GM19372 (cell line): ENCODE data around the gene SLC9A9.
"Not testable (repeated sequence)": the region's sequence is repeated elsewhere in the genome, so short reads cannot be mapped to it uniquely, and the experiment has no call there.

Source experiments
- ATAC-seq: cut with Tn5 transposase; IDR thresholded peaks from one replicate; pipeline ENCODE4 v1.9.1; 2021; ENCODE audit warnings: mild to moderate bottlenecking, low read depth, moderate library complexity; ENCODE audit not compliant: unreplicated experiment

SLC9A9 gene

DNA sequence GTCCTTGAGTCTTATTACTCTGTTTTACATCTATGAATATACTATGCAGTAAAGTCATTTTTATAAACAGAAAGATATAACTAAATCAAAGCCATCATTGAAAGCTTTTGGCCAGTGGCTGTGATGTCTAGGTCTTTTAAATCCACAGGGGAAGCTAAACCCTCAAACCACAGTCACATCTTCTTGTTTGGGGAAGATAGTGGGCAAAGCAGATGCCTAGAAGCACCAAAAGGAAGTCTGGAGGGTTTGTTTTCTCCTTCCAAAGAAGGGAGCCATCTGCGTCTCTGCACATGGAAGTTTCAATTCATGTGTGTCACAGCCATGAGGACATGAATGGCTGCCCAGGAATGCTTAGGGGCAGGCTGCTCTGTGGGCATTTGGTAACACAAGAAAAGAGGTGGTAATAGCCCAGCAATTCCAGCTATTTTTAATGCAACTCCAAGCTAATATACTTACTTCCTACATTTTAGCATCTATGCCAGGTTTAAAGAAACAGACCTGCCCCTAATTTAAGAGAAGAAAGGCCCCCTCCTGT is 322.2 kb downstream of the SLC9A9 start:
- no peak for ATAC-seq

DNA sequence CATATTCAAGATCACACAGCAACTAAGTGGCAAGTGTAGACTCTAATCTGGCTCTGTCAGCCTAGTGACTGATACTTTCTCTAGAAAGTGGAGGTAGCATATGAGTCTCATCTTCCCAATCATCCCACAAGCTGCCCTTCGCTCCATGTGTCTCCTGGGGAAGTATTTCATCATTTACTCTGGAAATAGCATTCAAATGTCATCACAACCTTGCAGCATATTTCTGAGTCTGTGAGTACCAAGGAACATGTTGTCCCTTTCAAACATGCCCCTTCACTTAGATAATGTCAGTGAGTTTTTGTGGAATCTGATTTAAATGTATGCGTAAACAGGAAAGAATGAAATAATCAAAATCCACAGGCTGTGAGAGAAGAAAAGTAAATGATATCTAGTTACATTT is 322.9 kb downstream of the SLC9A9 start:
- ATAC-seq: no peak

DNA sequence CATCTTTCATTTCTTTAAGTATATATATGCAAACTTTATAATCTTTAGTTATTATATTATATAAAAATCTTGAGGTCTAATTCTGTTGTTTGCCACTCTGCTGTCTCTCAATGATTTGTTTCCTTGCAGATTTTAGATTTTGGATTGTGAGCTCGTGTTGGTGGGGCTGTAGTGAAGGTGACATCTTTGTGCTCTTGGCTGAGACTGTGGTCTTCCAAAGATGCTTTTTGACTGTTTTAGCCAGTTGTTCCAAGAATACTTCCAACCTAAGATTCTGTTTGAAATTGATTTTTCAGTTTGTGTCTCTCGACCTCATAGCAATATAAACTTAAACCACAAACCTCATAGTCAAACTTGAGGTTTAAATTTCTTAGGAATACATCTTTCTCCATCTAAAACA is 326.5 kb downstream of the SLC9A9 start:
- no peak for ATAC-seq

DNA sequence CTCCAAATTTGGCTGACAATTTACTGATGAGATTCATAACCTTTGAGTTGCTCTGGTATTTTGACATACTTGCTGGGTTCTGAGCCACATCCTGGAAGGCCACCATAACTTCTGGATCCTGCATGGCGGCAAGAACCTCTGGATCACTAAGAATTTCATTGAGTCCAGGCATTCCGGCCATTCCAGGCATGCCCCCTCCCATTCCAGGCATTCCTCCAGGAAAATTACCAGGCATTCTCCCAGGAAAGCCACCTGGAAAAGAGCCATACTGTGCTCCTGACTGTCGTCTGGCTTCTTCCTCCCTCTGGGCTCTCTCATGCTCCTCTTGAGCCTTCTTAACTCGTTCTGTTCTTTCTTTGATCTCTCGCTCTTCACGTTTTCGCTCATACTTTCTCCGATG is 331.1 kb downstream of the SLC9A9 start:
- not testable (repeated sequence) for ATAC-seq

DNA sequence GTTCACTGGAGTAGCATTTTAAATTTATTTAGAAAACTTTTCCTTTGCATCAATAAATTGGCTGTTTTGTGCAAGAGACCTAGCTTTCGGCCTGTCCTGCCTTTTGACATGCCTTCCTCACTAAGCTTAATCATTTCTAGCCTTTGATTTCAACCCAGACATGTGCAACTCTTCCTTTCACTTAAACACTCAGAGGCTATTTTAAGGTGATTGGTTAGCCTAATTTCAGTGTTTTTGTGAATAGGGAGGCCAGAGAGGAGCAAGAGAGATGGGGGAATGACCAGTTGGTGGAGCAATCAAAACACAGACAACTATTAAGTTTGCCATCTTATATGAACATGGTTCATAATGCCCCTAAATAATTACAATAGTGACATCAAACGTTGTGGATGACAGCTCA is 333.4 kb downstream of the SLC9A9 start:
- no peak for ATAC-seq

DNA sequence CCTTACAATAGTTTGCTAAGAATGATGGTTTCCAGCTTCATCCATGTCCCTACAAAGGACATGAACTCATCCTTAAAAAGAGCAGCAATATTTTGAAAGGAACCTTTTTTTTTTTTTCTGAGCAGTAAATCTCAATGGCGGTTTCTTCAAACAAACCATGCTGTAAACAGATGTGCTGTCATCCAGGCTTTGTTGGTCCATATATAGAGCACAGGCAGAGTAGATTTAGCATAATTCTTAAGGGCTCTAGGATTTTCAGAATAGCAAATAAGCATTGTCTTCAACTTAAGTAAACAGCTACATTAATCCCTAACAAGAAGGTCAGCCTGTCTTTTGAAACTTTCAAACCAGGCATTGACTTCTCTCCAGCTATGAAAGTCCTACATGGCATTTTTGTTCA is 334.2 kb downstream of the SLC9A9 start:
- ATAC-seq: no peak

DNA sequence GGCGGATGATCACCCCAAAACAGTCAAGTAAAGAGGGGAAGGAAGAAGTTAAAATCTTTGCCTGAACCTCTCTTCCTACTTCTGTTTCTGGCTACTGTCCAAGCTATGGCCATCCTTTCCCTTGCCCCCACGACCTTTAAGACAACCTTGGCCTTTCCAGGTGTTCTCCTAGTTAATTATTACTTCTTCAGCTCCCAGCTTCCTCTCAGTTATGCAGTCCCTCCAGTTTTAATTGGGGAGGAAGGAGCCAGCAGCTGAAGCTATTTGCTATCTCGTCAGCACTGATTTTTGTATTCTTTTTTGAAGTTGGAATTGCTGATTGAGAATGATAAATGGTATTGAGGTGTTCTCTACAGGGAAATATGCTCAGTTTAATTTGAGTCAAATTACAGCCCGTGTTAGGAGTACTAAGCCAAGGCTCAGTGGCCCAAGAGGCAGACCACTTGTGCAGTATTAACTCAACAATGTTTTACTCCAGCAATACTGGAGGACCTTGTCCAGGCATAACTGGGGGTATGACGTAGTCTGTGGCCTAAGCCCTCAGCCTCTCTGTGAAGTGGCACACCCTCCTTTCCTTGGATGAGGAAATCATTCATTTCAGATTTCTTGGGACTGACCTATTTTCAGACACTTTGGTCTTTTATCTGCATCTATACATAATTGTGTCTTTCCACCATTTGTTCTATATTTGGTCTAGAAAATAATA is 336.9 kb downstream of the SLC9A9 start:
- no peak for ATAC-seq

DNA sequence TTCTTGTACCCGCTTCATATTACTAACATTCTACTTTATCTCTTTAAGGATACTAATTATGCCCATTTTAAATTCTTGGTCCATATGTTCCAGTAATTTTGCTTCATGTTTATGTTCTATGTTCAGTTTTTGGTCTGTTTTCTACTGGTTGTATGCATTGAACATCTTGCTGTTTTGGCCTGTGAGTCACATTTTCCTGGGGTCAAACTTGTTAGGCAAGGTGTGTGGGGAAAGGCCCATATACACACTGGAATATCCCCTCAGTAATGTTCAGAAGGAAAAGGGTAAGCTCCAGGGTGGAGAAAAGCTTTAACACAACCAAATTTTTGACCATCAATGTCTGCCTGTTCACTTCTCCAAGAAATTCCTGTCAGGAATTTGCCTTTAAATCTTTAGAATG is 337.7 kb downstream of the SLC9A9 start:
- ATAC-seq: no peak

DNA sequence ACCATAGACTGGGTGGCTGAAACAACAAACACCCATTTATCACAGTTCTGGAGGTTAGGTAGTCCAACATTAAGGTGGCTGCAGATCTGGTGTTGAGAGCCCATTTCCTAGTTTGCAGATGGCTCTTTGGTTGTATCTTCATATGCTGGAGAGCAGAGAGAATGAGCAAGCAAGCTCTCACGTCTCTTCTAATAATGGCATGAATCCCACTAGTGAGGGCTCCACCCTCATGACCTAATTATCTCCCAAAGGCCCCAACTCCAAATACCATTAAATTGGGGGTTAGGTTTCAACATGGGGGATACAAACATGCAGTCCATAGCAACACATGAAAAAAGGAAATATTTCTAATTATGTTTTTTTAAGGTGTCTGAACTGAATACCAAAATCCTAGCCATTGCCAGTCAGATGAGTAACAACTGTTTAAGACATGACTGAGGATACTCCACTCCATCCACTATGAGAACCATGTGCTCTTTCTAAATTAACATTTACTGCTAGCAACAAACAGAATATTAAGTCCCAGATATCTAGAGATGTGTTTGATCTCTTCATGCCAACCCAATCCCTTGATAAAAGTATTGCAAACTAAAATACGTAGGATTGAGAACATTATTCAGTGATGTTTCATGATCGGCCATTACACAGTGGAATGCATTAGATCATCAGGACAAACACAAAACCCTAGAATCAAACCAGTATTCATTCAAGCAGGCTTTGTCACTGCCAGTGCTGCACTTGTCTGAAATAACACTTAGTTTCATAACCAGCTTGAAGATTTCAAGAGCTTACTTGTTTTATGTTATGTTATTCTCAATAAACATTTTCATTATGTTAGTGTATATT is 340.3 kb downstream of the SLC9A9 start:
- no peak for ATAC-seq

DNA sequence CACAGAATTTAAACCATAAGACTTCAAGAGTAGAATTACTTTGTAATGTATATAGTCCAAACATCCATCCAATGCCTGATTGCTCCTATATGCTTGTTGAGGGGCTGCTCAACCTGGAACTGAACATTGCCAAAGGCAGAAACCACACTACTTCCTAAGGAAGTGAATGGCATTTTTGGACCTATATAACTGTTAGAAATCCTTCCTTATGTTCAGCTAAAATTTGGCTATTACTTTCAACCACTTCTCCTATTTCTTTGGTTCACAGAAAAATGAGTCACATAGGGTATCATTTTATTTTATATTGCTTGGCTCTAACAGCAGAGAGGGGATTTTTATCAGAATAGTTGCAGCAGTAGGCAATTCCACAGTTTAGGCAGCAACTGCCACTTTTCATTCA is 342.1 kb downstream of the SLC9A9 start:
- no peak for ATAC-seq

DNA sequence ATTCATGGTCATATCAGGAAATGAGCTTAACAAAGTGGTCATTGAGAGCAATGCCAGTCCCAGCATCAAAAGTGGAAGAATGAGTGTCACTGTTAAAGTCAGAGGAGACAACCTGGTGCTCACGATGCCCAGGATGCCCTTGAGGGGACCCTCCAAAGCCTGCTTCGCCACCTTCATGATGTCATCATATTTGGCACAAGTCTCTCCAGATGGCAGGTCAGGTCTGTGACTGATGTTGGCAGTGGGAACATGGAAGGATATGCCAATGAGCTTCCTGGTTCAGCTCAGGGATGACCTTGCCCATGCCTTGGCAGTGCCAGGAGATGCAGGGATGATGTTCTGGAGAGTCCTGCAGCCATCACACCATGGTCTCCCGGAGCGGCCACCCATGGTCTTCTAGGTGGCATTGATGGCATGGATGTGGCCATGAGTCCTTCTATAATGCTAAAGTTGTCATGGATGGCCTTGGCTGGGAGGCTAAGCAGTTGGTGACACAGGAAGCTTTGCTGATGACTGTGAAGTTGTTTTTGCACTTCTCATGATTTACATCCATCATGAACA is 344.9 kb downstream of the SLC9A9 start:
- ATAC-seq: no peak

DNA sequence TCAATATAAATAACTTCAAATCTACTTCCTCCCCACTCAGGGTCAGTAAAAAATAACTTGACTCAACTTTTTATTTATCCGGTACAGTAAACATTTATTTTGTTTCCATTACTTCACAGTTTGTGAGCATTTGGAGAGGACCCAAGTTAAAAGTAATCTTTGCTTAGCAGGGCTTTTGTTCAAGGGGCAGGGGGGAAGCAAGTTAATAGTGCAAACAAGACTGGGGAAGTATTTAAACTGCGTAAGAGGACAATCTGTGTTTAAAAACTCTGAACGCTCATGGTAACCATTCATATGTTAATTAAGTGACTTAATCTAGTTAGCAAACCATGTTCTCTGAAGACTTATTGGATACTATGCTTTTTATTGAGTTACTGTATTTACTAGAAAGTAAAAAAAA is 346.2 kb downstream of the SLC9A9 start:
- no peak for ATAC-seq

DNA sequence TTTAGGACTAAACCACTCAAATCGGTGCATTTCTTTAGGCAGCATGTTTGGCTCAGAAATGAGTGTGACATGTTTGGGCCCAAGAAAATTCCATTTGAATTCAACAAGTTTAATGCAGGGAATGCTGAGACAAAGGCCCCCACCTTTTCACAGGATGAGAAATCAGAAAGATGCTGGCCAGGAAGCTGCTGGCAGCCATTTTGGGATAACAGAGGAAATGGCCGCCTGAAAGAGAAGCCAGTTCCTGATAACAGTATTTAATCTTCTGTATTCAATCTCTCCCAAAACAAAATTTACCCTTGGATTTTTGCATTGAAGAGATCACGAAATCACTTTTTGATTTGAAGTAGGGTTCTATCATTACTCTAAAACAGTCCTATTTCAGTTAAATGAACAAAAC is 350.9 kb downstream of the SLC9A9 start:
- ATAC-seq: no peak

DNA sequence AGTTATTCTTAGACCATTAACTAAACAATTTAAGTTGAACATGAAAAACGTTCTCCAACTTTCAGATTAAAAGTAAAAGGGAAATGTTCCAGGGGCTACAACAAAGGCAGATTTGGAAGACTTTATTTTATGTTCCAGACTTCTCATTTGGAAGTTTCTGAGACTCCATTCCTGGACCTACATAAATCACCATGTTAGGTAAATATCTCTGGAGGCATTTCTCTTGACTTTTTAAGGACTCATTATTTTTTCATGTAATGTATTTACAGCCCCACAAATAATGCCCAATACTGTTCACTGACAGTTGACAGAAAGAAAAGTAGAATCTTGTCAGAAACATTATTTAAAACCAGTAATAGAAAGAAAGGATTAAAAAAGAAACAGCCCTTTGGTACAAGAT is 352.1 kb downstream of the SLC9A9 start:
- ATAC-seq: no peak

DNA sequence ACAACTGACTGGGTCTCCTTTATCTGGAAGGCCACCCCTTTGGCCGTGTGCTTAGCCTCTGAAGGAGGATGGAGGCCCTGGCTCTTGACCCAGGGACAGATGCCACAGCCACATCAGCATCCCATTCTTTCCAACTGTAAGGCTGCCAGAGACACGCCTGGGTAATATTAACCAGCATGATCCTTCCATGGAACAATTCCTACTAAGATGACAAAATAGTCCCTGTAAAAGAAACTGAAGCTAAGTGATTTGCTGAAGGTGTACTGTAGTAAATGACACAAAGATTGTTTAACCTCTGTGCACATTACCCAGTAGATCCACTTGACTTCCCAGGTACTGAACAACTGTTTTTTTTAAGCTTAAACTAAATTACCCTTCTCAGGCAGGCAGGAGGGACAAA is 352.7 kb downstream of the SLC9A9 start:
- no peak for ATAC-seq

DNA sequence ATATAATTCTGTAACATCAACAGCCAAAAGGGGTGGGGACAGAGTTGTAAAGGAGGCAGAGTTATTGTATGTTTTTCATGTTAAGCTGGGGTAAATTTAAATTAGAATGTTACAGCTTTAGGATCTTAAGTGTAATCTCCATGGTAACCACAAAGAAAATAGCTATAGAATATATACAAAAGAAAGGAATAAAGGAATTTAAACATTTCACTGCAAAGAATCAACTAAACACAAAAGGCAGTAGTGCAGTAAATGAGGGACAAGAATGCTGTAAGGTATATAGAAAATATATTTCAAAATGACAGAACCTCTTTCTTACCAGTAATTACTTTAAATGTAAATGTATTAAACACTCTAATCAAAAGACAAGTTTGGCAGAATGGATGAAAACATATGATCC is 361.7 kb downstream of the SLC9A9 start:
- ATAC-seq: no peak

DNA sequence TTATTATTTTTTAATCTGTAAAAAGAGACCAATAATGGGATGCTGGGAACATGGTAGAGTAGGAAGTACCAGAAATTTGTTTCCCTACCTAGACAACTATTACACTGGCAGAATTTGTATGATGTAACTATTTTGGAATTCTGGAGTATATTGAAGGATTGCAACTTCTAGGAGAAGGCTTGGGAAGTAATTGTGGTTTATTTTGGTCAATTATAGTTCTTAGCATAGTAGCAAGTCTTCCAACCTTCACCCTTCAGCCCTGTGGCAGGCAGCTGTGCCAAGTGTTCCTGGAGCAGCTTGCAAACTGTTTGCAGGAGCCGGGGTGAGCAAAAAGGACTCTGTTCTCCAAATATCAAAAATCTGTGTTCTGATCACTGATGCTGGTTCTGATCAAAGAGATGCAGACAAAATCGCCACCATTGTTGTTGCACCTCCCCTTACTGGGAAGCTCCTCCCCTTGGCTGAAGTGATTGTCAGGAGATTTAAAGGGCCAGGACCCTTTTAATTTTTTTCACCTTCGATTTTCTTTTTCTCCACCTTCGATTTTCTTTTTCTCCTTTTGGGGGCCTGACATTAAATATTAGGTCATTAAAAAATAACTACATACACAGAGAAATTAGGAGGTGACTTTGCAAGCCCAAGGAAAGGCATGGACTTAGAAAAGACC is 363.3 kb downstream of the SLC9A9 start:
- no peak for ATAC-seq

DNA sequence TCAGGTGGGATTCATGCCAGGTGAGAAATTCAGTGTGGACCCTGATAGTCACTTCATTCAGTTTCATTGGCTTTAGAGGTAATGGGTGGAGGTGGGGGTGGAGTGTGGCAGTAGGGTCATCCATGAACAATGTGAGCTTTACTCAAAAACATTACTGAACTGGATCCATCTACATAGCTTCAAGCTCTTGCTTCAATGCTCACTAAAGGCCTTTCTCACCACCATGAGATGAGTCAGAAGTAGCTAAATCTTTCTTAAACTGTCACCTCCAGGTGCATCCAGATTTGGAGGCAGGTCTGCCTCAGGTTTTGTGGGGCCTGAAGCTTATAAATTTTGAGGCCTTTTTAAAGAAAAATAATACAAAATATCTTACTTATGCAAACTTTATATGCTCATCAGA is 365.1 kb downstream of the SLC9A9 start:
- no peak for ATAC-seq

DNA sequence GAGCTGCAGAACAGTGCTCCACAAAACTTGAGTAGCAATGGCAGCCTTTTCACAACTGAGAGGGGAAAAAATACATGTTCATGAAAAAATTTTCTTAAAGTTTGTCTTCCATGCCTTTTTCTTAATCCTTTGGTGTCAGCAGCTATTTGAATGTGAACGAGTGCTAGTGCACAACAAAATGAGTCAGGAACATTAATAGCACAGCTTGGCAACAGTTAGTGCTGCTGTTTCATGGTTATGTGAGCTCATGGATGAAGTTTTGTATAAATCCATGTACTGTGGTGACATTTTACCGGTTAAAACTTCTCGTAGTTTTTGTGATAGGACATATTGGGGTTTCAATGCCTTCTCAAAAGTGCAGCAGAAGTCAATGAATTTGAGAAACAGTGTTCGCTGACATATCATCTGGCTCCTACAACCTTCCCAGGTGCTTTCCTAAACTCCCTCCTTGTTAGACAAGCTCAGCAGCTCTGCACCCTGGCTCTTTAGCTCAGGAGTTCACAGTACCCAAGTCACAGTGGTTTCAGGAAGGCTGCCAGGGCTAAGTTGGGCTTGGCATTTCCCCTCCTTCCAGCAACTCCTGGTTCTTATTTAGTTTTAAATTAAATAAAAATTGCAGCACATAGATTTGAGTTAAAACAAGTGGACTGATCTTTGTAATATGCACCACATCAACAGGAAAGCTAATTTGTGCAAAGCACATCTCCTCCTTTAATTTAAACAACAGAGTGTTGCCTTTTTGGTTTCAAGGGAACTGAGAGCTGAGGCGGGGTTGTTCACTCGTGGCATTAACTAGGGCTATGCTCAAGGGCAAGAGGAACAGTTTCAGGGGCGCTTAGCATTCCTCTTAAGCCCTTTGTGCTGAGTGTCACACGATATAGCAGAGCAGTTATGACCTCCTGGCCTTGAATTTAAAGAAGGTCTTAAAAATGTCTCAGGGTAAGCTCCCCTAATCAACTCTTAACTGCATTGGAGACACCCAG is 365.9 kb downstream of the SLC9A9 start:
- no peak for ATAC-seq

DNA sequence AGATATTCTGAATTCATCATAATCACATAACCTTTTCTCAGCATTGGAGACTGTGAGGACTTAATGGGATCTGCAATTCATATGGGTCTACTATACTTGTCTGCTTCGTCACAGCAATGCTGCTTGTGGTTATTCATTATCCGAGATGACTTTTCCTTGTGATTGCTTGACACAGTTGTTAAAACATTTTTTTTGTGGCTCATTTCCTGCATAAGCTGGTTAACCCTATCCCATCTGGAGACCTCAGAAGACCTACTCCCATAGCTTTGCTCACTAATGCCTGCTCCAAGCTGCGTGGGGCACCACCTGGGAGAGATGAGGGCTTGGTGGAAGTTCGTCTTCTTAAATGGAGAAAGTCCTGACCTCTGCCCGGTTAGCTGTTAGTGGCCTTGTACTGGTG is 367.9 kb downstream of the SLC9A9 start:
- no peak for ATAC-seq
